ENCODE results near the gene TEAD1.

- TF ChIP-seq CTCF (IDR thresholded peaks at IDR 0.05) (no peak), POLR2A (IDR thresholded peaks at IDR 0.05) (no peak)
These were observed 128.3 kb downstream of the TEAD1 start for GRCh38 chr11:12802418-12803085.
